NCI-H1092 (cell line): ENCODE results near the gene NXNL1.

Experiments
- DNase-seq: peaks from one replicate; lab custom pipeline; 2025; lab: John Stamatoyannopoulos, UW

Gene NXNL1

GRCh38 chr19:17455308-17456123 is 5.2 kb downstream of the NXNL1 start:
- no peak for DNase-seq

GRCh38 chr19:17454576-17455071 is 6.1 kb downstream of the NXNL1 start:
- DNase-seq = no peak

- no peak for DNase-seq
Measured at GRCh38 chr19:17451820-17452219, 8.9 kb downstream of the NXNL1 start.

- DNase-seq = no peak
Measured at GRCh38 chr19:17450264-17451075, 10.3 kb downstream of the NXNL1 start.

DNA sequence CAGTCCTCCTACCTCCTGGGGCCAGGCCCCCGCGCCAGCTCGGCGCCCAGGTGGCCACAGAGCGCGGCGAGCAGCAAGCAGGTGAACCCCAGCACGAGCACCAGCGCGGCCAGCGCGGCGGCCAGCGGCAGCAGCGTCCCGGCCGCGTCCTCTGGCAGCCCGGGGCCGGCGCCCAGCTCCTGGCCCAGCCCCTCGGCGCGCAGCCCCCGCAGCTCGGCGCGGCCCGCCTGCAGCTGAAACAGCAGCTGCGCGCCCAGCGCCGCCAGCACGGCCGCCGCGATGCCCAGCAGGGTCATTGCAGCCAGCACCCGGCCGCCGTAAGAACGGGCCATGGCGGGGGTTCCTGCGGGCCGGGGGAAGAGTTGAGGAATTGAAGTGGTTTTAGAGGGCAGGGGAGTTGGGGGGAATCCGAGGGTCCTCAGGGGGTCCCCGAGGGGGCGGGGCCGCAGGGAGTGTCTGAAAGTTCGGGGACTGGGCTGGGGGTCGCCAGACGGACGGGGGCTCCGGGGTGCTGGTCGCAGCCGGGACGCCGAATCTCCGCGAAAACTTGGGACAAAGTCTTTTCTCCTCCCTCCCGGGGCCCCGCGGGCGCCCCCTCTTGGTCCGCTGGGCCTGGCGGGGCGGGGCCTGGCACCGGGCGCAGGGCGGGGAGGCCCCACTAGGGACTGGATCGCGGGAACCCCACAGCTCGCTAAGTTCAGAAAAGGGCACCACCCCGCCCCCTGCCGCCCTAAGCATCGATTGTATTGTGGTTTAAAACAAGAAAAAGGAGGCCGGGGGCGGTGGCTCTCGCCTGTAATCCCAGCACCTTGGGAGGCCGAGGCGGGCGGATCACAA is 12.4 kb downstream of the NXNL1 start, which contains the start of gene TMEM221:
Gene TMEM221, minus strand, starts transcription at position 538 of the 837 bp plus-strand sequence. Its CDS starts 206 bp downstream, at position 332.
- no peak for DNase-seq

DNA sequence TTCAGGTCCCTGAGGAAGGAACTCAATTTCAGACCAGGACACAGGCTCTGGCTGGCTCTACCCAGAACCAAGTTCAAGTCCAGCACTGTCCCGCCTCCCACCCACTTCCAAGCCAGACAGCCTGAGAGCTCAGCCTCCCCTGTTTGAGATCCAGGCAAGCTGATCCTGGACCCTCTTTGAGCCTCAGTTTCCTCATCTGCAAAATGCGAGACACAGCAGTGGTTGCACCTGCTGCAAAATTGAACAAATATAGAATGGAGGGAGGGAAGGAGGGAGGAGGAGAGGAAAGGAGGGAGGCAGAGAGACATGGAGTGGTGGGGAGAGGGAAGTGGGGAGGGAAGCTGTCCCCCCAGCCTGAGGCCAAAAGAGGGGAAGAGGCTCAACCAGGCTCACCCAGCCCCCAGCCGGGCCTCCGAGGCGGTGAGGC is 13.0 kb downstream of the NXNL1 start:
- no peak for DNase-seq

GRCh38 chr19:17445526-17446165 is 15.1 kb downstream of the NXNL1 start:
- DNase-seq = no peak

GRCh38 chr19:17441241-17442021 is 19.3 kb downstream of the NXNL1 start:
- DNase-seq = no peak

DNA sequence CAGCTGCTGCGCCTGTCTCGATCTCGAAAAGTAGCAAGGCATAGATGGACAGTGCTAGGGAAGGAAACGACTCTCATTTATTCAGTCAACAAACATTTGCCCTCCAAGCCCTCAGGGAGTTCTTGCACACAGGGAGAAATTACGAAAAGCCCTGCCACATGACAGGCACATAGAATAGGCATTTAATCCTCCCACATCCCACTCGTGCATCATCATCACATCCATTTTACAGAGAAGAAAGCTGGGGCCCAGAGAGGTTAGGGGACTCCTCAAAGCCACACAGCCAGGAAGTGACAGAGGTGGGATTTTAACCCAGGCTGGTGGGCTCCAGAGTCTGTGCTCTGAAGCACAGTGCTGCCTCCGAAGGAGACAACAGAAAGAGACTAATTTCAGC is 23.9 kb downstream of the NXNL1 start:
- DNase-seq = no peak

DNA sequence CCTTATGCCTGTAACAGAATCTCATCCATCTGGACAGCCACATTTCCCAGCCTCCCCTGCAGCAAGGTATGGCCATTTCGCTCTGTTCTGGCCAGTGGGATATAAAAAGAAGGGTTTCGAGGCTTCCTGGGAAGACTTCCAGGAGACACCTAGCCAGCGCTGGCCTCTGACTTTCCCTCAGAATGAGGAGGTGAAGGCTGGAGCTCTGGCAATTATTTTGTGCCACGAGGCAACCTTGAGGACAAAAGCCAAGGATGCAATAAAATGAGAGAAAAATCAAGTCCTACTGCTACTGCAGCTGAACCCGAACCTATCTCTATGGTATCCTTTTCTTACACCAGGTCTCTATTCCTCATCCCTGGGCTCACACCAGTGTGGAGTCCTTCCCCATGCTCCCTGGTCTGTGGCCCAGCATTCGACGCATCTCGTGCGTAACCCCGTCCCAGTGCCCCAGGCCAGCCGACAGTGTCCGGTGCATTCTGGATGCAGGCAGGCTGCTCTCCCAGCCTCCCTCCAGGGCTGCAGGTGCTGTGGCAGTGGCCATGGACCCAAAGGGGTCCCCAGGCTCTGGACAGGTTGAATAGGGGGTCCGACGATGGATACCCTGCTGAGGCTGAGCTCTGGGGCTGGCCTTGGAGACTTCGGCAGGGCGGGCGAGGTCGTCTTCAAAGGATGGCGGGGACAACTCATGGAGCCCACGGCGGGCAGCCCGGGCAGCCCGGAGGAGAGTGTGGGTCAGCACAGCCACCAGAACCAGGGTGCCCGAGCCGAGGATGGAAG is 24.4 kb downstream of the NXNL1 start:
- no peak for DNase-seq

- no peak for DNase-seq
Measured at GRCh38 chr19:17435218-17435617, 25.5 kb downstream of the NXNL1 start.

DNA sequence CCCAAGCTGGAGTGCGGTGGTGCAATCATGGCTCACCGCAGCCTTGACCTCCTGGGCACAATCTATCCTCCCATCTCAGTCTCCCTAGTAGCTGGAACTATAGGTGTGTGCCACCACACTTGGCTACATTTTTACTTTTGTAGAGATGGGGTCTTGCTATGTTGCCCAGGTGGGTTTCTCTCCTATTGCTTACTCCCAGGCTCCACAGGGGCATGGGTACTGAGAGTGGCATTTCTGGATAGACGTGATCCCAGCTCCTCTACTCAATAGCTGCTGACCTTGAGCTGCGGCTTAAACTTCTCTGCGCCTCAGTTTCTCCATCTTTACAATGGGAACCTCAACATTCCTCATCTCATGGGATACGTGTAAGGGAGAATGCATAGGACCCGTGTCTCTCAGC is 29.3 kb downstream of the NXNL1 start:
- DNase-seq = no peak

- no peak for DNase-seq
Measured at GRCh38 chr19:17429641-17430113, 31.0 kb downstream of the NXNL1 start.

DNA sequence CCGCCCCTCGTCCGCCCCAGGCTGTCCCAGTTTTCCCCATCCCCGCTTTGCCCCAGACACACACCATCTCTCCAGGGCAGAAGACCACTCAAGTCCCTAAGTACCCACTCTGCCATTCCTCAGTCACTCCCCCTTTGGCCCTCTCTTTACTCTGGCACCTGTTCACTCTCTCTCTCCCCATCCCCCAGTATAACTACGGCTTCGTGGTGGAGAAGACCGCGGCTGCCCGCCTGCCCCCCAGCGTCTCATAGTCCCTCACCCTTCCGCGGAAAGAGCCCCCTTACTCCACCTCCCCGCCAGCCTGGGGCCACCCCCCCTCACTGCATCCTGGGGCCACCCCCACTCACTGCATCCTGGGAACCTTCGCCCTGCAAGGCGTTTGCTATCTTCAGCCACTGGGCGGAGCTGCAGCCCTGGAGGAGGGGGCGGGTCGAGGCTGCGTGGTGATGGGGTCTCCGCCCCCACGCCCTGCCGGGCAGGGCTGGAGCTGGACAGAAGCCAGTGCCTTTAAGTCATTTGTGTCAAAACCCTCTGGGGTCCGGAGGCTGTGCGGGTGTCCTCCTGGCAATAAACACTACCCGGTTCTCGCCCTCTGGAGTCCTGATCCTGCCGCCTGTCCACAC is 35.9 kb downstream of the NXNL1 start:
- DNase-seq = peak; percentile 32

GRCh38 chr19:17423429-17424208 is 37.1 kb downstream of the NXNL1 start:
- DNase-seq = no peak

DNA sequence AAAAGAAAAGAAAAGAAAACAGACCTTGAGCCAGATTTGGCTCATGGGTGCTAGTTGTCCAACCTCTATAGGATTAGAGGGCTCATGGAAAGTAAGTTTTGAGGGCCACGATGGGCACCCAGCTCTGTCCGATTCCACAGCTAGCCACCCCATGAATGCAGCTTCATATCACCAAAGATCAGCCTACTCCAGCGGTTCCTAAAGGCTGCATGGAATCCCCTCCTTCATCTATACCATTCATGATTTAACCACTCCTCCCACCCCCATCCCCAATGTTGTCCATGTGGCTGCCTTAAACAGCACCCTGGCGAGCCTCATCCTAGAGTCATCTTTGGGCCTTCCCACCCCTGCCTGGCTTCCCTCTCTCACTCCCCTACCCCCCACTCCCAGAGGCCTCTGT is 38.8 kb downstream of the NXNL1 start:
- no peak for DNase-seq

- DNase-seq = no peak
Measured at GRCh38 chr19:17420475-17420924, 40.2 kb downstream of the NXNL1 start.
